ENCODE measurements around the gene CCSER1. TPM values are rescaled to one million over a fixed set of nuclear protein-coding genes. Genes with fewer than 3 reads are reported as not detected.

Gene CCSER1
- polyA plus RNA-seq, 3 donors: 0.09 to 0.75 (median 0.13) TPM

DNA sequence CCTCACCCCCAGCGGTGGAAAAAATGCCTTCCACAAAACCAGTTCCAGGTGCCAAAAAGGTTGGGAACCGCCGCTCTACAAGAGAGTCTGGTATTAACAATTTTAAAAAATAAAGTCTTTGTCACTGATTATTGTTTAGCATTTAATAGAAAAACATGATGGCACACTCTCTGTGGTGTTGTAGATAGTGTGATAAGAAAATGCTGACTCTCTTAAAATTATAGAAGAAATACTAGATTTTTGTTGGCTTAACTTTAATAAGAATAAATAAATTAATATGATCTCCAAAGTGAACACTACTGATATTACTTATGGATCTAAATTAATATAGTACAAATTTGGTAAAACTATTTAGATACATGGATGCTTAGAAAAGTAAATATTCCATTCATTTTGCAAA is 943.5 kb downstream of the CCSER1 start:
- H3K27ac Mint-ChIP-seq: no peak overlapping the region

DNA sequence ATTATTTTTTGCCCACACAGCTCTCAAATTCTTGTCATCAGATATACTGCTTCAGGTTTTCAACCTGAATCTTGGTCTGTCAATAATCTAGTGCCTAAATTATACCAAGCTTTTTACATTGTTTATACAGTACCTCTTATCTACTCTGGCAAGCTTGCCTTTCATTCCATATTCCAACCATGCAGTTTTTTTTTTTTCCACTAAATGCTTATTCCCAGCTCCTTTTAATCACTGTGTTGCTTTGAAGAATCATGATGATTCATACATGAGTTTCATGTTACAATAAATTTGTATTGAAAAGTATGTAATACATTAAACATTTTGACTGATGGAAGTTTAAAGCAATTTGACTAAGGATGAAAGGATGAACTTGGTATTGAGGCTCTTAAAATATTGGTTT is 949.0 kb downstream of the CCSER1 start:
- Mint-ChIP-seq H3K27ac (no peak overlapping the region), H3K4me1 (no peaks in the 10 kb centered on the region), H3K9me3 (peaks cover 3 to 21% (median 10%) of the 10 kb centered on the region in 7 donors), H3K27me3 (ENCODE audit: low read depth in 3 of 3) (no peaks in the 10 kb centered on the region), H3K4me3 (no peak overlapping the region), H3K36me3 (no peaks in the 10 kb centered on the region)
- Histone ChIP-seq H3K9me3 (replicated peaks in 1 of 2; ENCODE audit: control insufficient read depth in 1 of 2, insufficient read depth in 1 of 2, low read length in 2 of 2) (peaks cover 11% of the 10 kb centered on the region in 2 donors), H3K36me3 (replicated peaks in 1 of 2; ENCODE audit: control insufficient read depth in 1 of 2, insufficient read depth in 2 of 2, low read length in 2 of 2) (no peaks in the 10 kb centered on the region), H3K27me3 (ENCODE audit: control insufficient read depth in 2 of 2, insufficient read depth in 2 of 2, low read length in 2 of 2) (no peaks in the 10 kb centered on the region), H3K27ac (ENCODE audit: low read depth in 1 of 2, low read length in 2 of 2) (no peak overlapping the region), H3K79me2 (ENCODE audit: insufficient read depth, low read length) (no peaks in the 10 kb centered on the region), H4K20me1 (ENCODE audit: insufficient read depth, low read length) (no peaks in the 10 kb centered on the region), H3K4me2 (replicated peaks; ENCODE audit: extremely low read depth, low read length, poor library complexity, severe bottlenecking) (no peak overlapping the region), H2AFZ (ENCODE audit: insufficient read depth, low read depth, low read length, poor library complexity, severe bottlenecking) (no peak overlapping the region), H3K4me3 (replicated peaks in 1 of 3; ENCODE audit: low read depth in 2 of 3, low read length in 3 of 3) (no peak overlapping the region), H3K9ac (ENCODE audit: insufficient read depth, low read length, poor library complexity, severe bottlenecking) (no peak overlapping the region), H3K4me1 (ENCODE audit: control insufficient read depth in 1 of 2, insufficient read depth in 2 of 2, low read length in 2 of 2) (no peaks in the 10 kb centered on the region)
- no peak for DNase-seq
- intact Hi-C loops (cut with micrococcal nuclease): no loop called here
- TF ChIP-seq, protein P1, sequence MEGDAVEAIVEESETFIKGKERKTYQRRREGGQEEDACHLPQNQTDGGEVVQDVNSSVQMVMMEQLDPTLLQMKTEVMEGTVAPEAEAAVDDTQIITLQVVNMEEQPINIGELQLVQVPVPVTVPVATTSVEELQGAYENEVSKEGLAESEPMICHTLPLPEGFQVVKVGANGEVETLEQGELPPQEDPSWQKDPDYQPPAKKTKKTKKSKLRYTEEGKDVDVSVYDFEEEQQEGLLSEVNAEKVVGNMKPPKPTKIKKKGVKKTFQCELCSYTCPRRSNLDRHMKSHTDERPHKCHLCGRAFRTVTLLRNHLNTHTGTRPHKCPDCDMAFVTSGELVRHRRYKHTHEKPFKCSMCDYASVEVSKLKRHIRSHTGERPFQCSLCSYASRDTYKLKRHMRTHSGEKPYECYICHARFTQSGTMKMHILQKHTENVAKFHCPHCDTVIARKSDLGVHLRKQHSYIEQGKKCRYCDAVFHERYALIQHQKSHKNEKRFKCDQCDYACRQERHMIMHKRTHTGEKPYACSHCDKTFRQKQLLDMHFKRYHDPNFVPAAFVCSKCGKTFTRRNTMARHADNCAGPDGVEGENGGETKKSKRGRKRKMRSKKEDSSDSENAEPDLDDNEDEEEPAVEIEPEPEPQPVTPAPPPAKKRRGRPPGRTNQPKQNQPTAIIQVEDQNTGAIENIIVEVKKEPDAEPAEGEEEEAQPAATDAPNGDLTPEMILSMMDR (IDR thresholded peaks at IDR 0.05): no peak

More for the DNA sequence above, 943.5 kb downstream of the CCSER1 start:
- H3K36me3 ChIP-seq (replicated peaks in 1 of 2; ENCODE audit: control insufficient read depth in 1 of 2, insufficient read depth in 2 of 2, low read length in 2 of 2): no peaks in the 10 kb centered on the region
- no peaks in the 10 kb centered on the region for H3K27me3 ChIP-seq (ENCODE audit: control insufficient read depth in 2 of 2, insufficient read depth in 2 of 2, low read length in 2 of 2)
- H3K9me3 Mint-ChIP-seq: peaks cover 0 to 8% (median 0%) of the 10 kb centered on the region in 7 donors
- H3K4me2 ChIP-seq (replicated peaks; ENCODE audit: extremely low read depth, low read length, poor library complexity, severe bottlenecking): no peak overlapping the region
- H4K20me1 ChIP-seq (ENCODE audit: insufficient read depth, low read length): no peaks in the 10 kb centered on the region
- H3K79me2 ChIP-seq (ENCODE audit: insufficient read depth, low read length): no peaks in the 10 kb centered on the region
- no peak overlapping the region for H3K4me3 Mint-ChIP-seq
- H2AFZ ChIP-seq (ENCODE audit: insufficient read depth, low read depth, low read length, poor library complexity, severe bottlenecking): no peak overlapping the region
- H3K9me3 ChIP-seq (replicated peaks in 1 of 2; ENCODE audit: control insufficient read depth in 1 of 2, insufficient read depth in 1 of 2, low read length in 2 of 2): peaks cover 0 to 4% of the 10 kb centered on the region in 2 donors
- intact Hi-C loops (cut with micrococcal nuclease): no loop called here
- H3K4me1 Mint-ChIP-seq: no peaks in the 10 kb centered on the region
- WGBS (ENCODE audit: insufficient coverage): no CpG with 5 or more reads among the region's 3 CpGs
- no peaks in the 10 kb centered on the region for H3K36me3 Mint-ChIP-seq
- H3K27me3 Mint-ChIP-seq (ENCODE audit: low read depth in 3 of 3): no peaks in the 10 kb centered on the region
- TF ChIP-seq, protein P1 (IDR thresholded peaks at IDR 0.05): no peak
- DNase-seq: no peak
- no peak overlapping the region for H3K27ac ChIP-seq (ENCODE audit: low read depth in 1 of 2, low read length in 2 of 2)
- H3K4me1 ChIP-seq (ENCODE audit: control insufficient read depth in 1 of 2, insufficient read depth in 2 of 2, low read length in 2 of 2): no peaks in the 10 kb centered on the region
- H3K9ac ChIP-seq (ENCODE audit: insufficient read depth, low read length, poor library complexity, severe bottlenecking): no peak overlapping the region
- no peak overlapping the region for H3K4me3 ChIP-seq (replicated peaks in 1 of 3; ENCODE audit: low read depth in 2 of 3, low read length in 3 of 3)

Measured in CD14-positive monocyte (primary cell).